IPS-NIHi11 (cell line): ENCODE data around the gene OSBPL2.

Experiments
- DNase-seq: peaks from one replicate; pipeline ENCODE4 v3.0.0; 2012; ENCODE audit warnings: mixed read lengths, low spot score

Gene OSBPL2

GRCh38 chr20:62285151-62285550, 46.8 kb downstream of the OSBPL2 start:
- DNase-seq, result no peak

GRCh38 chr20:62285722-62286121, 47.4 kb downstream of the OSBPL2 start:
- DNase-seq, result no peak

- no peak for DNase-seq
Measured at GRCh38 chr20:62286493-62287064, 48.3 kb downstream of the OSBPL2 start.

- DNase-seq, result no peak
Measured at GRCh38 chr20:62287129-62287528, 48.8 kb downstream of the OSBPL2 start.

- DNase-seq, result no peak
Measured at GRCh38 chr20:62287759-62288534, 49.6 kb downstream of the OSBPL2 start.

GRCh38 chr20:62288535-62289105, 50.3 kb downstream of the OSBPL2 start:
- no peak for DNase-seq

GRCh38 chr20:62289131-62289530, 50.8 kb downstream of the OSBPL2 start:
- no peak for DNase-seq

- DNase-seq, result no peak
Measured at GRCh38 chr20:62289898-62290297, 51.6 kb downstream of the OSBPL2 start.

- no peak for DNase-seq
Measured at GRCh38 chr20:62291251-62292066, 53.1 kb downstream of the OSBPL2 start.

GRCh38 chr20:62292108-62292507, 53.8 kb downstream of the OSBPL2 start:
- DNase-seq, result no peak

- DNase-seq, result no peak
Measured at GRCh38 chr20:62293111-62293784, 54.9 kb downstream of the OSBPL2 start.

GRCh38 chr20:62293946-62294345, 55.6 kb downstream of the OSBPL2 start:
- DNase-seq, result no peak

- DNase-seq, result no peak
Measured at GRCh38 chr20:62294516-62294915, 56.2 kb downstream of the OSBPL2 start.

GRCh38 chr20:62296724-62297448, 58.6 kb downstream of the OSBPL2 start:
- DNase-seq, result no peak

GRCh38 chr20:62297449-62298227, 59.3 kb downstream of the OSBPL2 start:
- no peak for DNase-seq

GRCh38 chr20:62298577-62299249, 60.4 kb downstream of the OSBPL2 start:
- no peak for DNase-seq

GRCh38 chr20:62299666-62300236, 61.4 kb downstream of the OSBPL2 start:
- DNase-seq, result no peak

- no peak for DNase-seq
Measured at GRCh38 chr20:62300319-62300718, 62.0 kb downstream of the OSBPL2 start.

- DNase-seq, result no peak
Measured at GRCh38 chr20:62301111-62301668, 62.9 kb downstream of the OSBPL2 start.
